ENCODE measurements around the gene SLC3A2.

- TF ChIP-seq CTCF (IDR thresholded peaks at IDR 0.05) (no peak), POLR2A (IDR thresholded peaks at IDR 0.05) (no peak)
Measured at GRCh38 chr11:62923601-62924411, 43.1 kb downstream of the SLC3A2 start.

Measured in upper lobe of left lung (tissue), 4 donors.